Measurements from ENCODE around the gene MRPL4.

The MRPL4 gene

DNA sequence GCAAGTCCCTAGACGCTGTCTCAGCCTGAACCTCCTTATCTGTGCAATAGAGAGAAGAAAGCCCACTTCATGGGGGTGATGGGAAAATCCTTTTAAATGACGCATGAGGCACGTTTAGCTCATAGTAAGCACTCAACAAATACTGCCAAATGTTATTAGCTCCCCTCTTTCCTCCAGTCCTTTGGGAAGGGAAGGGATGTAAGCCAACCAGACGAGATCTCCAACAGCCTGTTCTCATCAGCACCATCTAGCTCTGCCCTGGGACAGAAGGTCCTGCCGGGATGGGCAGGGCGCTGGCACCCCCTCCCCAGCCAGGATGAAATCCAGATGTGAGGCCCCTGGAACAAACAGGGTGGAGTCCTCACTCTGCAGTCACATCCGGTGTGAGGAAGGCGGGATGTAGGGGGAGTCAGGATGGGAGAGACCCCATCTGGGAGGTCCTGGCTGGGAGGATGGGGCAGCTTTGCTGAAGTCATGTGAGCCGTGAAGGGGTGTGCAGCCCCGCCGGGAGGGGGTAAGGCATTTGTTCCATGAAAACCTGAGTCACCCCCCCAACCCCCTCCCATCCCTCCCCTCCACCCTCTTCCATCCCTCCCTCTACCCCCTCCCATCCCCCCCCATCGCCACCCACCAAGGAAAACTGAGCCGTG lies 25.5 kb upstream of the MRPL4 start:
- peak overlapping the region; percentile 22 for H3K27ac ChIP-seq

DNA sequence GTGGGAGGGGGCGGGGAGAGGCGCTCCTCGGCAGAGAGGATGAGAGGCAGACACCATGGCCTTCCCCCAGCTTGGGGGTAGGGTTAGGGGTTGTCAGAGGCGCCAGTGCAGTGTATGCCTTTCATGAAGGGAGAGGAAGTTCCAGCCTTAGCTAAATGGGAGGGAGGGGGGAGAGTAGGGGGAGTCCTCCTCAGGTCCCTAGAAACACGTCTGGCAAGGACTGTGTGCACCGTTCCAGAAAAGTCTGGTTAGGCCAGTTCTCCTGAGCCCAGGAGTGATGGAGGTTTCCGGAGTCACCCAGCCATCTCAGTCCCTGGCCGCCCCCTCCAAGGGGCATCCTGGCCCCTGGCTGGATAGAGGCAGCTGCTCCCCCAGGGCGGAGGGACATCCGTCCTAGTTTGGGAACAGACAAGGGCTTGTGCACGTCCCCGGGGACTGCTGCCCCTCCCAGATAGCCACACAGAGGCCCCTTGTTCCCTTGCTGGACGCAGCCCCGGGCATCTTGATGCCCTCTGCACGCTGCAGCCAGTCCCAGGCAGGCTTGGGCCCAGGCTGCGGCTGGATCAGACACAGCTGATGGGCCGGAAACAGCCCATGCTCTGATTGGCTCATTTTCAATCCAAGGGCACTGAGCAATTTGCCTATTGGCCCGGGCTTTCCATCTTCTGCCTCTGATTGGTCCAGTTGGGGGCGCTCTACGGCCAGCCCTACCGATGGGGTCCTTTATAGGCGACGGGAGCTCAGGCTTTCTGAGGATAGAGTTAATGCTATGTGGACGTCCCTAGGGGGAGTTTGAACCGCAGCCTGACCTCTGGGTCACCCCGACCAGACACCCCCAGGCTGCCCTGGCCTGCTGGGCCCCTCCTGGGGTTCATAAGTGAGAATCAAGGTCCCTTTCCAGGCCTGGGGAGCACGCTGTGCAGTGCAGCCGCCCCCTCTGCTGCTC lies 24.7 kb upstream of the MRPL4 start:
- H3K27ac ChIP-seq = no peak overlapping the region
- TF ChIP-seq FOXP2 (optimal IDR thresholded peaks at IDR 0.05; ENCODE audit: control extremely low read depth, extremely low read length, insufficient read depth) = no peak
- TF ChIP-seq EZH2 (IDR thresholded peaks at IDR 0.05) = no peak
- TF ChIP-seq POLR2AphosphoS5 (IDR thresholded peaks at IDR 0.05; ENCODE audit: borderline replicate concordance, low read depth, low read length) = no peak
- no peaks in the 10 kb centered on the region for H3K9me3 ChIP-seq (ENCODE audit: low read depth, low read length)
- no peaks in the 10 kb centered on the region; the same call in 1 of the 2 replicates for H3K36me3 ChIP-seq (ENCODE audit: insufficient read depth, low read length)
- peak overlapping the region; percentile 38 for H3K4me3 ChIP-seq
- no peak for DNase-seq (ENCODE audit: low read depth, low spot score)
- no peak overlapping the region for H3K9ac ChIP-seq (ENCODE audit: insufficient read length)

More for the DNA sequence above, 25.5 kb upstream of the MRPL4 start:
- Histone ChIP-seq H3K4me3 (peak overlapping the region; percentile 38; the same call in 1 of the 2 replicates), H3K9me3 (ENCODE audit: low read depth, low read length) (no peaks in the 10 kb centered on the region), H3K9ac (ENCODE audit: insufficient read length) (no peak overlapping the region), H3K36me3 (ENCODE audit: insufficient read depth, low read length) (no peaks in the 10 kb centered on the region; the same call in 1 of the 2 replicates)
- no peak for DNase-seq (ENCODE audit: low read depth, low spot score)
- TF ChIP-seq POLR2AphosphoS5 (IDR thresholded peaks at IDR 0.05; ENCODE audit: borderline replicate concordance, low read depth, low read length) = no peak
- TF ChIP-seq EZH2 (IDR thresholded peaks at IDR 0.05) = no peak

DNA sequence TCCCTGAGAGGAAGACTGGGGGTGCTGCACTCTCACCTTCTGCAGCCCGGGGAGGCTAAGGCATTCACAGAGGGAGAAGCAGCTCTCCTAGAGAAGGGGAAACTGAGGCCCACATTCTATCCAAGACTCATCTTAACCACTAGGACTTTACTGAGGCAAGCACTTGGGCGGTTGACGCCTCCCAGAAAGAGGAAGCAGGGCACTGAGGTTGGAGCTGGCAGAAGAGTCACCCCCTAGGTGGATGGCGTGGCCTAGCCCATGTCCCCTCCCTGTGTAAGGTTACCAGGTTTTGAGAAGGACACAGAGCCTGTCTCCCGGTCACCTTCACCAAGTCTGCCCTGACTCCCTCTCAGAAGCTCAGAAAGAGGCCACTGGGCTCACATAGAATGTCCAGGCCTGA lies 23.6 kb upstream of the MRPL4 start:
- Histone ChIP-seq H3K27ac (no peak overlapping the region), H3K4me3 (no peak overlapping the region), H3K9ac (ENCODE audit: insufficient read length) (no peak overlapping the region), H3K9me3 (ENCODE audit: low read depth, low read length) (no peaks in the 10 kb centered on the region), H3K36me3 (ENCODE audit: insufficient read depth, low read length) (no peaks in the 10 kb centered on the region; the same call in 1 of the 2 replicates)
- no peak for TF ChIP-seq FOXP2 (optimal IDR thresholded peaks at IDR 0.05; ENCODE audit: control extremely low read depth, extremely low read length, insufficient read depth)
- TF ChIP-seq POLR2AphosphoS5 (IDR thresholded peaks at IDR 0.05; ENCODE audit: borderline replicate concordance, low read depth, low read length) = no peak
- no peak for TF ChIP-seq EZH2 (IDR thresholded peaks at IDR 0.05)
- no peak for DNase-seq (ENCODE audit: low read depth, low spot score)

DNA sequence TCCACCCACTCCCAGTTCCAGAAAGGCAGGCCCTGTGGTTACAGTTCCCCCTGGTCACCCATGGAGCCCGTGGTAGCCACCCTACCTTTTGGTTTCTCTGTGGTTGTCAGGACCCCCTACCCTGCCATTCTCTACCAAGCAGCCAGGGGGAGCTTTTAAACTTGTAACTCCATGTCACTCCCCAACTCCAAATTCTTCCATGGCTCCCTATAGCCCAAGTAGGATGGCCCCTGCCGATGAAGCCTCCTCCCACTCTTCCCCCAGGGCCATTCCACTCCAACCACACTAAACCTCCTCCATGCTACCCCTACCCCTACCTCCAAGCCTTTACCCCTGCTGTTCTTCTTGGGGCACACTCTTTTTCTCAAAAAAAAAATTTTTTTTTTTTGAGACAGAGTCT lies 23.1 kb upstream of the MRPL4 start:
- Histone ChIP-seq H3K4me3 (no peak overlapping the region), H3K36me3 (ENCODE audit: insufficient read depth, low read length) (no peaks in the 10 kb centered on the region; the same call in 1 of the 2 replicates), H3K9ac (ENCODE audit: insufficient read length) (no peak overlapping the region), H3K27ac (no peak overlapping the region), H3K9me3 (ENCODE audit: low read depth, low read length) (no peaks in the 10 kb centered on the region)
- TF ChIP-seq FOXP2 (optimal IDR thresholded peaks at IDR 0.05; ENCODE audit: control extremely low read depth, extremely low read length, insufficient read depth) (no peak), EZH2 (IDR thresholded peaks at IDR 0.05) (no peak), POLR2AphosphoS5 (IDR thresholded peaks at IDR 0.05; ENCODE audit: borderline replicate concordance, low read depth, low read length) (no peak)
- no peak for DNase-seq (ENCODE audit: low read depth, low spot score)

DNA sequence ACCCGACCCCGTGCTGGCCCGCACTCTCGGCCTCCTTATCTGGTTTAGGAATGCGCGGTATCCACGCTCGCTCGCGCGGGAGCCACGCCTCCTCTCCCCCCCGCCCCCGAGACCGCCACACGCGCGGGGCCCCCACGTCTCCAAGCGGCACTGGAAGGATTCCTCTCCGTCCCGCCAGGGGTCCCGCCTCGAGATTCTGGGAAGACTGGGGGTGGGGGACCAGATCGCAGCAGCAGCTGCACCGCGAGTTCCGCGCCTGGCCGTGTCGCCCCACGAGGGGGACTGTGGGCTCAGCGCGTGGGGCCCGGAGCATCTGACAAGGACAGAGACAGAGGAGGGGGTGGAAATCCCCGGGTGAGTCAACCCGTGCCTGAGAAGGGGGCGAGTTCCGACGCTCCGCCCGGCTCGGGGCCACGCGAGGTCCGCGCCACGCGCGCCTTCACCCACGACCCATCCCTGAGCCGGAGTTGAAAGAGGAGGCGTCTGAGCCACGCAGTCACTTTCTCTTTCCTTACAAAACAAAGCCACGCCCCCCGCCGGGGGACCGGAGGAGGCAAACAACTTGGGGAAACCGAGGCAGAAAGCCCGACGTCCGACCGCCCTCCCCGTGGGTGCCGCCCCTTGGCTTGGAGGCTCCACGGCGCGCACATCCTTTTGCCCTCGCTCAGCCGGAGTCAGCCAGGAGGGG lies 21.7 kb upstream of the MRPL4 start:
- no peak for TF ChIP-seq EZH2 (IDR thresholded peaks at IDR 0.05)
- TF ChIP-seq FOXP2 (optimal IDR thresholded peaks at IDR 0.05; ENCODE audit: control extremely low read depth, extremely low read length, insufficient read depth) = no peak
- no peak for TF ChIP-seq POLR2AphosphoS5 (IDR thresholded peaks at IDR 0.05; ENCODE audit: borderline replicate concordance, low read depth, low read length)
- no peaks in the 10 kb centered on the region for H3K36me3 ChIP-seq (ENCODE audit: insufficient read depth, low read length)
- no peaks in the 10 kb centered on the region for H3K9me3 ChIP-seq (ENCODE audit: low read depth, low read length)
- H3K9ac ChIP-seq (ENCODE audit: insufficient read length) = peak overlapping the region; percentile 73
- no peak overlapping the region for H3K27ac ChIP-seq
- peak overlapping the region; percentile 88 for H3K4me3 ChIP-seq
- no peak for DNase-seq (ENCODE audit: low read depth, low spot score)

DNA sequence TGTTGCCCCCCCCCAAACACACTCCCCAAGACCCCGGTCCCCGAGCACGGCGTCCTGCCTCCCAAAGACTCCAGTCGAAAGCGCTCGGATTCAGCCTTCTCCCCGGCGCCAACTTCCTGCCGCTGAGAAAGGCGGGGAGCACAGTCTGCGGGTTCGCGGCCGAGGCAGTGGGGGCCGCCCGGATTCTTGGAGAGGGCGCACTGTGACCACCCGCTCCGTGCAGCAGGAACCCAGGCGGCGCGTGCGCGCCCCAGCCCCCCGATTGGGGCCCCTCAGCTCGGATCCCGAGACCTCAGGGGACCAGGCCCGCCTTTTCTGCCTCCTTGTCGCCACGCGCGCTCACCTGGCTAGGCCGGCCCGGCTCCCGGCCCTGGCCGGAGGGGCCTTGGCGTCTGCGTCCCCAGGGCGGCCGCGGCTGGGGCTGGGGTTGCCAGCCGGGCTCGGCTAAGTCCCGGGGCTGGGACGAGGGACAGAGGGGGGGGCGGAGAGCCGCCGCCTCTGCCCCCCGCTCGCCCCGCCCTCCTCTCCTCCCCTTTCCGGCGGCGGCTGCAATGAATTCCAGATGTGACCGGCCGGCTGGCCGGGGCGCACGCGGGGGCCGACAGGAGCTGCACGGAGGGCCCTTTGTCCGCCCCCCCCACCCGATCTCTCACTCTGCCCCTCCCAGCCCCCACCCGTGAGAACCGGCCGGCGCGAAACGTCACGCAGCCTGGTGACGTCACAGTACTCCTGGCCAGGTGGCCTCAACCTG lies 21.0 kb upstream of the MRPL4 start, which contains the start of gene S1PR2:
Gene S1PR2 (minus strand): TSS at position 471 of the 751 bp plus-strand sequence. CDS start 6,426 bp downstream, outside the sequence.
- no peak for DNase-seq (ENCODE audit: low read depth, low spot score)
- no peak; the same call in 1 of the 2 replicates for TF ChIP-seq POLR2AphosphoS5 (IDR thresholded peaks at IDR 0.05; ENCODE audit: borderline replicate concordance, low read depth, low read length)
- TF ChIP-seq FOXP2 (optimal IDR thresholded peaks at IDR 0.05; ENCODE audit: control extremely low read depth, extremely low read length, insufficient read depth) = no peak
- no peak for TF ChIP-seq EZH2 (IDR thresholded peaks at IDR 0.05)
- peak within 1 kb of the TSS; percentile 88 for H3K4me3 ChIP-seq
- peak within 1 kb of the TSS; percentile 73 for H3K9ac ChIP-seq (ENCODE audit: insufficient read length)
- H3K9me3 ChIP-seq (ENCODE audit: low read depth, low read length) = no peaks in the 10 kb centered on the region
- H3K36me3 ChIP-seq (ENCODE audit: insufficient read depth, low read length) = no peaks in the 10 kb centered on the region
- H3K27ac ChIP-seq = peak within 1 kb of the TSS; percentile 67; the same call in 1 of the 2 replicates

DNA sequence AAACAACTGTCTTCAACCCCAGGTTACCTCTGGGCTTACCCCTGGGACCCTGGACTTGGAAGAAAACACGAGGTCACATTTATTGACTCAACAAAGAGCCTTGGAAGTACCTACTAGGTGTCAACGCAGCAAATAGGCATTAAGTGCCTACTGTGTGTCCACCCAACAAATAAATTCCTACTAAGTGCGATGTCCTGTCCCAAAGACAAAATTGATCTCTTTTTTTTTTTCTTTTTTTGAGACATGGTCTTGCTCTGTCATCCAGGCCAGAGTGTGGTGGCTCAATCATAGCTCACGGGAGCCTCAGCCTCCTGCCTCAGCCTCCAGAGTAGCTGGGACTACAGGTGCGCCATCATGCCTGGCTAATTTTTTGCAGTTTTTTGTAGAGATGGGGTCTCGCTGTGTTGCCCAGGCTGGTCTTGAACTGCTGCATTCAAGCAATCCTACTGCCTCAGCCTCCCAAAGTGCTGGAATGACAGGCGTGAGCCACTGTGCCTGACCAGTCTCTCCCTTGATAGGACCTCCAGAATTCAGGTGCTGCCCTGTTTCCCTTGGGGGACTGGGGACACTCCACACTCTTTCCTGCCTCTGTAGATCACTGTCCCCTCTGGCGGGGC lies 20.3 kb upstream of the MRPL4 start:
- Histone ChIP-seq H3K27ac (no peak overlapping the region), H3K36me3 (ENCODE audit: insufficient read depth, low read length) (no peaks in the 10 kb centered on the region), H3K9me3 (ENCODE audit: low read depth, low read length) (no peaks in the 10 kb centered on the region), H3K9ac (ENCODE audit: insufficient read length) (peak overlapping the region; percentile 73), H3K4me3 (peak overlapping the region; percentile 88)
- no peak for DNase-seq (ENCODE audit: low read depth, low spot score)
- TF ChIP-seq EZH2 (IDR thresholded peaks at IDR 0.05) = no peak
- TF ChIP-seq POLR2AphosphoS5 (IDR thresholded peaks at IDR 0.05; ENCODE audit: borderline replicate concordance, low read depth, low read length) = no peak
- no peak for TF ChIP-seq FOXP2 (optimal IDR thresholded peaks at IDR 0.05; ENCODE audit: control extremely low read depth, extremely low read length, insufficient read depth)
